ENCODE measurements around the gene PRKCA.
"Not testable (repeated sequence)": the region's sequence is repeated elsewhere in the genome, so short reads cannot be mapped to it uniquely, and the experiment has no call there.

The PRKCA gene

DNA sequence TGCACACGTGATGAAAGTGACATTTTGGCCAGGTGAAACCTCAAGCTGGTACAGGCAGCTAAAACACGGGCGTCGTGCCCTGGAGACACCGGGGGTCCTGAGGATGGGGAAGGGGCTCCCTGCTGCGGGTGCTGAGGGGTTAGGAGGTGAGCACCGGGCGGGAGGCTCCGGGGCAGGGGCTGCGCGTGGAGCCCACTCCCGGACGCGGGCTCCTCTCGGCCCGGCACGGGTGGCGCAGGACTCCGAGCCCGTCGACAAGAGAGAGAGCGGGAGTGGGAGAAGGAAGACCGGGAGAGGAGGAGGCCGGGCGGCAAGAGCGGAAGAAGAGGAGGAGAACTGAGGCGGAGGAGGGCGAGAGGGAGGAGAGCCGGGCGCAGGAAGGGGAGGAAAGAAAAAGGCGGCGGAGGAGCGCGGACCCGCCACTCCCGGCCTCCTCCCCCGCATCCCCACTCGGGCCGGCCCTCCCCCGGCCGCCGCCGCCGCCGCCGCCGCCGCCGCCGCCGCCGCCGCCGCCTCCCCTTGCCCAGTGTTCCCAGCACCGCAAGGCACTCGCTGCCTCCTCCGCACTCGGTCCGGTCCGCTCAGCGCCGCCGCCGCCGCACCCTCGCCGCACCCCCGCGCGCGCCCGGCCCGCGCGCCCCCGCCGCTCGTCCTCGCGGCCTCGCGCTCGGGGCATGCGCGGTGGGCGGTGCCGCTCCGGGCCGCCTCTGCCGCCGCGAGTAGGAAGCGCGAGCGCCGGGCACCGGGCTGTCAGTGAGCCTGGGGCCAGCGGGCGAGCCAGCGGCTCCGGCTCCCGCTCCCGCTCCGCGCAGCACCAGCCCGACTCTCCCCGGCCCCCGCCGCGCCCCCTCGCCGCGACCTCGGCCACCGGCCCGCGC, at the start of gene PRKCA:
Gene PRKCA (plus strand): TSS at position 750 of the 878 bp plus-strand sequence.
- DNase-seq (peak; percentile 76), ATAC-seq (peak; percentile 69)
- H3K4me3 Mint-ChIP-seq = peak within 1 kb of the TSS; percentile 96
- no peaks in the 10 kb centered on the region for H3K9me3 Mint-ChIP-seq
- peaks cover 34% of the 10 kb centered on the region for H3K36me3 Mint-ChIP-seq (ENCODE audit: low read depth)
- peak within 1 kb of the TSS; percentile 95 for H3K27ac Mint-ChIP-seq
- peaks cover 3% of the 10 kb centered on the region for H3K27me3 Mint-ChIP-seq
- peaks cover 45% of the 10 kb centered on the region for H3K4me1 Mint-ChIP-seq

DNA sequence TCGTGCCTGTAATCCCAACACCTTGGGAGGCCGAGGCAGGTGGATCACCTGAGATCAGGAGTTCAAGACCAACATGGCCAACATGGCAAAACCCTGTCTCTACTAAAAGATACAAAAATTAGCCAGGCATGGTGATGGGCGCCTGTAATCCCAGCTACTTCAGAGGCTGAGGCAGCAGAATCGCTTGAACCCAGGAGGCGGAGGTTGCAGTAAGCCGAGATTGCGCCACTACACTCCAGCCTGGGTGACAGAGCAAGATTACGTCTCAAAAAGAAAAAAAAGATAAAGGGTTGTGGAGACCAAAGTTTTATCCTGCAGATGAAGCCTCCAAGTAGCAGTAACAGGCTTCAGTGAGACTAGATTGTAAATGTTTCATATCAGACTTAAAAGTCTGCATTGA, 49.0 kb upstream of the PRKCA start:
- not testable (repeated sequence) for H3K36me3 Mint-ChIP-seq (ENCODE audit: low read depth); H3K27me3 Mint-ChIP-seq; H3K27ac Mint-ChIP-seq; H3K4me3 Mint-ChIP-seq; ATAC-seq; H3K9me3 Mint-ChIP-seq; DNase-seq
- H3K4me1 Mint-ChIP-seq = peaks cover 10% of the 10 kb centered on the region

GRCh38 chr17:66255112-66255511, 47.3 kb upstream of the PRKCA start:
- Mint-ChIP-seq H3K9me3 (no peaks in the 10 kb centered on the region), H3K27me3 (no peaks in the 10 kb centered on the region), H3K36me3 (ENCODE audit: low read depth) (no peaks in the 10 kb centered on the region), H3K27ac (peak overlapping the region; percentile 72), H3K4me1 (peaks cover 10% of the 10 kb centered on the region), H3K4me3 (peak overlapping the region; percentile 34)
- DNase-seq (no peak), ATAC-seq (peak; percentile 89)

GRCh38 chr17:66255527-66255971, 46.9 kb upstream of the PRKCA start:
- DNase-seq (no peak), ATAC-seq (peak; percentile 42)
- Mint-ChIP-seq H3K4me3 (peak overlapping the region; percentile 34), H3K4me1 (peaks cover 10% of the 10 kb centered on the region), H3K27me3 (no peaks in the 10 kb centered on the region), H3K27ac (peak overlapping the region; percentile 72), H3K36me3 (ENCODE audit: low read depth) (no peaks in the 10 kb centered on the region), H3K9me3 (no peaks in the 10 kb centered on the region)

DNA sequence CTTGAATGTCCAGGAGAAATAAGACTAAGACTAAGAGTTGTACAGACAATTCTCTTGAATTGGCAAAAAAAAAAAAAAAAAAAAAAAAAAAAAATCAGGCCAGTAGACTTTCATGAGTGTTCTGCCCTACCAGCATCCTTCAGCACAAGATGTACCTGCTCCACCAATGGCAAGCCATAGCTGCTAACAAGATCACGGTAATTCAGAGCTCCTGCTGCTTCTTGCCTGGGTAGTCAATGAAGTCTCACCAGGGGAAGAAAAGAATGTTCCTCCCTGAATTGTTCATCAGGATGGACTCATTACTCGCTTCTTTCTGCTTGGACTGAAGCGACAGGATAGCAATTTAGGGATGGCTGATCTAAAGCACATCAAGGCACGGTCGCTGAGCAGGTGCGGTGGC, 42.1 kb upstream of the PRKCA start:
- peaks cover 1% of the 10 kb centered on the region for H3K36me3 Mint-ChIP-seq (ENCODE audit: low read depth)
- ATAC-seq = no peak
- peaks cover 17% of the 10 kb centered on the region for H3K4me1 Mint-ChIP-seq
- H3K27ac Mint-ChIP-seq = no peak overlapping the region
- no peak for DNase-seq
- H3K4me3 Mint-ChIP-seq = no peak overlapping the region
- H3K27me3 Mint-ChIP-seq = peaks cover 5% of the 10 kb centered on the region
- peaks cover 8% of the 10 kb centered on the region for H3K9me3 Mint-ChIP-seq

GRCh38 chr17:66260688-66261087, 41.7 kb upstream of the PRKCA start:
- ATAC-seq = no peak
- Mint-ChIP-seq H3K27ac (no peak overlapping the region), H3K36me3 (ENCODE audit: low read depth) (peaks cover 1% of the 10 kb centered on the region), H3K4me3 (no peak overlapping the region), H3K27me3 (peaks cover 5% of the 10 kb centered on the region), H3K4me1 (peaks cover 13% of the 10 kb centered on the region), H3K9me3 (peaks cover 8% of the 10 kb centered on the region)
- no peak for DNase-seq

DNA sequence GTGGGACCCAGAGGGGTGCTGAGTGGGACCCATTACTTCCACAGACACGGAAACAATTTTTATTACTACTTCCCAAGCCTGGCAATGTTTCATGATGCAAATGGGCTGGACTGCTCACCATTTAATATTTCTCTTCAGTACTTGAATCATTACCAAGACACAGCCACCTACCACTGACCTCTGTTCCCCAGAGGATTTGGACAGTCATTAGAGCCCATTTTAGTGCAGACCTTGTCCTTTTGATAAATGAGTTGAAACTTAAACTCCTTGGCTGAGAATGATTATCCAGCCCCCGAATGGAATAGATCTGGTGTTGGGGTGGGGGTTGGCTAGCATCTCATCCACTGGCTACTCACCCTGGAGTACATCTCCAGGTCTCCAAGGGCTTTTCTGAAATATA, 39.6 kb upstream of the PRKCA start:
- H3K36me3 Mint-ChIP-seq (ENCODE audit: low read depth) = peaks cover 1% of the 10 kb centered on the region
- H3K27ac Mint-ChIP-seq = no peak overlapping the region
- DNase-seq (no peak), ATAC-seq (no peak)
- peaks cover 9% of the 10 kb centered on the region for H3K4me1 Mint-ChIP-seq
- no peak overlapping the region for H3K4me3 Mint-ChIP-seq
- H3K27me3 Mint-ChIP-seq = peaks cover 5% of the 10 kb centered on the region
- peaks cover 8% of the 10 kb centered on the region for H3K9me3 Mint-ChIP-seq

DNA sequence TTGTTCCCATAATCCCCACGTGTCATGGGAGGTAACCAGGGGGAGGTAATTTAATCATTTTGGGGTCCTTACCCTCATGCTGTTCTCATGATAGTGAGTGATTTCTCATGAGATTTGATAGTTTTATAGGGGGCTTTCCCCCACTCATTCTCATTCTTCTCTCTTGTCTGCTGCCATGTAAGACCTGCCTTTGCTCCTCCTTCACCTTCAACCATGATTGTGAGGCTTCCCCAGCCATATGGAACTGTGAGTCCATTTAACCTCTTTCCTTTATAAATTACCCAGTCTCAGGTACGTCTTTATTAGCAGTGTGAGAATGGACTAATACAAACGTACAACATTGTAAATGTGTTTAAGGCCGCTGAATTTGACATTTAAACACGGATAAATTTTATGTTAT, 37.7 kb upstream of the PRKCA start:
- Mint-ChIP-seq H3K27ac (no peak overlapping the region), H3K27me3 (peaks cover 5% of the 10 kb centered on the region), H3K4me3 (no peak overlapping the region), H3K9me3 (peaks cover 8% of the 10 kb centered on the region), H3K36me3 (ENCODE audit: low read depth) (peaks cover 1% of the 10 kb centered on the region), H3K4me1 (peaks cover 9% of the 10 kb centered on the region)
- DNase-seq (no peak), ATAC-seq (no peak)

- ATAC-seq = no peak
- H3K27me3 Mint-ChIP-seq = peaks cover 2% of the 10 kb centered on the region
- H3K36me3 Mint-ChIP-seq (ENCODE audit: low read depth) = peaks cover 1% of the 10 kb centered on the region
- H3K9me3 Mint-ChIP-seq = peaks cover 8% of the 10 kb centered on the region
- no peak overlapping the region for H3K27ac Mint-ChIP-seq
- peaks cover 16% of the 10 kb centered on the region for H3K4me1 Mint-ChIP-seq
- no peak for DNase-seq
- no peak overlapping the region for H3K4me3 Mint-ChIP-seq
These were observed 34.0 kb upstream of the PRKCA start for GRCh38 chr17:66268247-66268927.

GRCh38 chr17:66270106-66270505, 32.3 kb upstream of the PRKCA start:
- no peaks in the 10 kb centered on the region for H3K27me3 Mint-ChIP-seq
- H3K27ac Mint-ChIP-seq = no peak overlapping the region
- no peak overlapping the region for H3K4me3 Mint-ChIP-seq
- DNase-seq = no peak
- H3K36me3 Mint-ChIP-seq (ENCODE audit: low read depth) = no peaks in the 10 kb centered on the region
- H3K4me1 Mint-ChIP-seq = peaks cover 12% of the 10 kb centered on the region
- no peak for ATAC-seq
- no peaks in the 10 kb centered on the region for H3K9me3 Mint-ChIP-seq

GRCh38 chr17:66271512-66271911, 30.9 kb upstream of the PRKCA start:
- H3K4me3 Mint-ChIP-seq = no peak overlapping the region
- no peak overlapping the region for H3K27ac Mint-ChIP-seq
- ATAC-seq (no peak), DNase-seq (no peak)
- H3K36me3 Mint-ChIP-seq (ENCODE audit: low read depth) = no peaks in the 10 kb centered on the region
- no peaks in the 10 kb centered on the region for H3K9me3 Mint-ChIP-seq
- H3K27me3 Mint-ChIP-seq = no peaks in the 10 kb centered on the region
- H3K4me1 Mint-ChIP-seq = peaks cover 22% of the 10 kb centered on the region

DNA sequence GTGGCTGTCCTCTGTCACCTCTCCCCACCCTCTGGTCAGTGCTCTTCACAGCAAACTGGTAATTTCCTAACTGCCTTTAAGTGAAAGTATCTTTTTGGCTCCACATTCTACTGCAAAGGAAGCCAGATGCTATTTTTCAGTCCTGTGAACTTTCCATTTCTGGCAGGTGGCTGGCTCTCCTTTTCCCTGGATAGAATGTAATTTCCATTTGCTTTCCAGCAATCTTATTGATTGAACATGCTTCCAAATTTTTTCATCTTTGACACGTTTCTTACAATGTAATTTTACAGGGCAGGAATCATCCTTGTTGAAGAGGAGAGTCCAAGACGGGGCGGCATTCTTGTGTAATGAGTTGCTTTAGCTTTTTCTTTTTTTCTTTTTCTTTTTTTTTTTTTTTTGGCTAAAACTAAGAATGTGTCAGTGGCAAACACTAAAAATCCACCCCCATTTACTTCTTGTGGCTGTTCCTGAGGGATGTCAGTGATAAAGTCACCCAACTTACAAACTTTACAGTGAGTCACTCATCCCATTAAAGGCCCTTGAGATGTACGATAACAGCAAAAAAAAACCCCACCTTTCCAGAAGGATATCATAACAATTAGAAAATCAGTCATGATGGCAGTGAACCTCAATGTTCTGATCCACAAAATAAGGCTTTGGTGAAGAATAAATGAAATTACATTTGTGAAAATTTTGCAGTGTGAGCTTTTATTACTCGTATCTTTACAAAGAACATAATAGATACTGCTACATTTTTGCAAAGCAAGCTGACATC, 29.4 kb upstream of the PRKCA start:
- no peaks in the 10 kb centered on the region for H3K27me3 Mint-ChIP-seq

DNA sequence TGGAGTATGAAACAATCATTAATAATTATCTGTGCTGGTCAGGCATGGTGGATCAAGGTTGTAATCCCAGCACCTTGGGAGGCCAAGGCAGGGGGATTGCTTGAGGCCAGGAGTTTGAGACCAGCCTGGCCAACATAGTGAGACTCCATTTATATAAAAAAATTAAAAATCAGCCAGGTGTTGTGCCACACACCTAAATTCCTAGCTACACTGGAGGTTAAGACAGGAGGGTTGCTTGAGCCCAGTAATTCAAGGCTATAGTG, 28.9 kb upstream of the PRKCA start:
- H3K27me3 Mint-ChIP-seq = no peaks in the 10 kb centered on the region
- no peak overlapping the region for H3K4me3 Mint-ChIP-seq
- ATAC-seq = no peak
- H3K36me3 Mint-ChIP-seq (ENCODE audit: low read depth) = no peaks in the 10 kb centered on the region
- no peak for DNase-seq
- H3K27ac Mint-ChIP-seq = no peak overlapping the region
- peaks cover 23% of the 10 kb centered on the region for H3K4me1 Mint-ChIP-seq
- no peaks in the 10 kb centered on the region for H3K9me3 Mint-ChIP-seq

More for the DNA sequence above, 29.4 kb upstream of the PRKCA start:
- Mint-ChIP-seq H3K27ac (no peak overlapping the region), H3K9me3 (no peaks in the 10 kb centered on the region), H3K36me3 (ENCODE audit: low read depth) (no peaks in the 10 kb centered on the region), H3K4me3 (no peak overlapping the region), H3K4me1 (peaks cover 23% of the 10 kb centered on the region)
- ATAC-seq = no peak
- no peak for DNase-seq

- ATAC-seq (peak; percentile 98), DNase-seq (peak; percentile 29)
- Mint-ChIP-seq H3K4me1 (peaks cover 23% of the 10 kb centered on the region), H3K27me3 (no peaks in the 10 kb centered on the region), H3K27ac (no peak overlapping the region), H3K9me3 (no peaks in the 10 kb centered on the region), H3K36me3 (ENCODE audit: low read depth) (no peaks in the 10 kb centered on the region), H3K4me3 (no peak overlapping the region)
These were observed 26.8 kb upstream of the PRKCA start for GRCh38 chr17:66275651-66276050.
